GM19328 (cell line): ENCODE measurements around the gene CPPED1.
"Not testable (repeated sequence)": the region's sequence is repeated elsewhere in the genome, so short reads cannot be mapped to it uniquely, and the experiment has no call there.

ENCODE experiments used
- ATAC-seq: cut with Tn5 transposase; IDR thresholded peaks from one replicate; pipeline ENCODE4 v1.9.1; 2021; ENCODE audit warnings: mild to moderate bottlenecking, moderate library complexity; ENCODE audit not compliant: unreplicated experiment

CPPED1 gene

DNA sequence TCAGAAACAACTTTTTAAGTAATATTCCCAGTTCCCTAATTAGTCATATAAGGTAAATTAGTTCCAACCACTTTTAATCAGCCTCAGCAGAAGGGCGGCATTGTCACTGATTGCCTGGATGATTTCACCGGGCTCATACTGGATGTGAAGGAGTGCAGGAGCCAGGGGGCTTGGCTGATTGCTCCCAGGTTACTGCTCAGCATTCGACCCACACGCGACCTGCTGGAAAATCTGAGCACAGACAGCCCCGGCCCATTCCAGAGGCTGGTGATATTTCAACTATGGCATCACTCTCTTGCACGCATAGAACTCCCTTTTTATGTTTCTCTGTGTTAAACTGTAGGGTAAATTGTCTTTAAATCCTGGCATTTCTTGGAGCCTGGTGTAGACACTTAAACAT, 34.2 kb downstream of the CPPED1 start:
- no peak for ATAC-seq

DNA sequence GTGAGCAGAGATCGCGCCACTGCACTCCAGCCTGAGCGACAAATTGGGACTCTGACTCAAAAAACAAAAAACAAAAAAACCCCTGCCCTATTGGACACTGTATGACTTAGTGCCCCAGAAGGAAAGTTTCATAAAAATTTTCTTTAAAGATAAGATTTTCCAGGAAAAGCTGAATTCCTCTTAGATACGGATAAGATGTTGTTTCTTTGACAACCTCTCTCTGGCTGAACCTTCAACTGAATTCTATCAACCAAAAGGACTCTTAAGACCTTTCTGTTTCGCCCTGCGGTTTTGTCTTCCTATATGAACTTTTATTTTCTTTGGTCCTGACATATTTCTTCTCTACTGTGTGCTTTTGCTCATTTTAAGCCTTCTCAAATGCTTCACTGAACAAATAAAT, 35.8 kb downstream of the CPPED1 start:
- no peak for ATAC-seq

DNA sequence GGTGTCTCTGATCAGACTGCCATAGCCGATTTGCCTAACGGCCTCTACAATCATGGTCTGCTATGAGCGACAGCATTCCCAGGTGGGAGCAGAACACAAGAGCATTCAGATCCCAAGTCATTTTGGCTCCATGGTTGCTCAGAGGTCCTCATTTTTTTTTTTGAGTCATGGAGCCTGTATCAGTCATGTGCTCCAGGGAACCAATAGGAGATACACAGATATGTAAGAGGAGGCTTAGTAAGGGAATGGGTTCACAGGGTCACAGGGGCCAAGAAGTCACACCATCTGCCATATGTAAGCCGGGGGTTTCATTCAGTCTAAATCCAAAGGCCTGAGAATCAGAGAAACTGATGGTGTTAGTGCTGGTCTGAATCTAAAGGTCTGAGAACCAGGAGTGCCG, 36.8 kb downstream of the CPPED1 start:
- no peak for ATAC-seq

DNA sequence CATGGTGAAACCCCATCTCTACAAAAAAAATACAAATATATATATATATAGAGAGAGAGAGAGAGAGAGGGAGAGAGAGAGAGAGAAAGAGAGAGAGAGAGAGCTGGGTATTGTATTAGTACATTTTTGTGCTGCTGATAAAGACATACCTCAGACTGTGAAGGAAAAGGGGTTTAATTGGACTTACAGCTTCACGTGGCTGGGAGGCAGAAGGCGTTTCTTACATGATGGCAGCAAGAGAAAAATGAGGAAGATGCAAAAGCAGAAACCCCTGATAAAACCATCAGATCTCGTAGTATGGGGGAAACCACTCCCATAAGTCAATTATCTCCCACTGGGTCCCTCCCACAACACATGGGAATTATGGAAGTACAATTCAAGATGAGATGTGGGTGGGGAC, 37.5 kb downstream of the CPPED1 start:
- not testable (repeated sequence) for ATAC-seq

DNA sequence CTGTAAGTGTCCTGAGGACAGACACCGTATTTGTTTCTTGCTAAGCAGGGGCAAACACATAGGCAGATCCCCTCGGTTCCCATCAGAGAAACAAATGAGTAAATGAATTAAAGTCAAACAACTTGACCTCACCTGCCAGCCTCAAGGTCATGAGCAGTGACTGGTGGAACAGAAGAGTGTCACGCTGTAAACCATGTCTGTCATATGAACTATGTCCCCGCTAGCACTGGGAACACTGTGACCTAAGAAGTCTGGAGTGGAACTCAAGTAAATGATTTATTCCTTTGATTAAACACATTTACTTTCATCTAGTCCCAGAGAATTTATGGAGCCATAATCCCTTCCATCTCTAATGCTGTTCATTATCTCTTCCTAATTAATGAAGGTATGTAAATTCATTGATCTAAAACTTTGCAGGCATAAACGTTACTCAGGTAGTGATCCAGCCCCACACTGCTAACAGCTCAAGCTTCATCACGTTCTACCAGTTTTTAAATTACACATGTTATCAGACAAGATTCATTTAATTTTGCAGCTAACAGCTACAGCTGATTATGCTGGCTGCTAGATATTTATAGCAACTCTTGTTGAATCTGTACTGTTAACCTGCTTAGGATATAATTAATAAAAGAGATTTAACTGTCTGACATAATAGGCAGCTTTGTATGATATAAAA, 38.7 kb downstream of the CPPED1 start:
- no peak for ATAC-seq

DNA sequence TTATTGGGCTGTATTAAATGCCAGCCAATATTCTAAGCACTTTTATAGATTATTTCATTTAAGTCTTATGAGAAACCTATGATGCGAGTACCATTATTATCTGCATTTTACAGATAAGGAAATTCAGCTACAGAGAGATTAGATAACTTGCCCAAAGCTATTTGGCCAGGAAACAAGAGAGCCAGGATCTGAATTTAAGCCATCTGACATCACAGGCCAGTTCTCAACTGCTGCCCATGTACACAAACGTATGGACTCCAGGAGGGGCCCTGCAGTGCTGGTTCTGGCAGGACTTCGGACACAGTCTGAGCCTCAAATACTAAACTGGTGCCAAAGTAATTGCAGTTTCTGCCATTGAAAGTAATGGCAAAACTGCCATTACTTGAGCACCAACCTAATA, 40.2 kb downstream of the CPPED1 start:
- no peak for ATAC-seq

DNA sequence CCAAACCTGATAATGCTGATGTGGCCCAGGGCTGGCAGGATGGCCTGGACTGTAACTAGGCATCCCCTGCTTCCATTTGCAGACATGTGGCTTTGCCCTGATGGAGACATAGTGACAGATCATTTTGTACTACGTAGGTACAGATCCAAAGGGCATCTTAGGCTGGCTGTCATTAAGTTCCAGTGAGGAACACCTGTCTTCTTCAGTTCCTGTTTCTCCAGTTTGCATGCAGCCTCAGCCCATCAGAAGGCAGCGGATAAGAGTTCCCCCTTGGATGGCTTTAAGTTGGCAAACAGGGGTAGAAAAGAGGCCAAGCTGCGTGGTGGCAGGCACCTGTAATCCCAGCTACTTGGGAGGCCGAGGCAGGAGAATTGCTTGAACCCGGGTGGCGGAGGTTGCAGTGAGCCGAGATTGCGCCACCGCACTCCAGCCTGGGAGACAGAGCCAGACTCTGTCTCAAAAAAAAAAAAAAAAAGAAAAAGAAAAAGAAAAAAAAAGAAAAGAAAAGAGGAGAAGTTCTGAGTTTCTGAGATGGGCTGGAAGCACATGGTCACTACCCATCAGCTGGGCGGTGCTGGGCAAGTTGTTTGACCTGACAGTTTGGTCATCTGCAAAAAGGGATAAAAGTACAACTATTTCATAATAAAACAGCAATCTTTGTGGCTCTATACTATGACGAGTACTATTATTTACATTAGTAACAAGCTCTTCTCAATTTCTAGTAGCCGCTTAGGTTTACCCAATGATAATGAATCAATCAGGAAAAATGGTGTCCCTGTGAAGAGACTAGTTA, 42.7 kb downstream of the CPPED1 start:
- ATAC-seq: no peak

DNA sequence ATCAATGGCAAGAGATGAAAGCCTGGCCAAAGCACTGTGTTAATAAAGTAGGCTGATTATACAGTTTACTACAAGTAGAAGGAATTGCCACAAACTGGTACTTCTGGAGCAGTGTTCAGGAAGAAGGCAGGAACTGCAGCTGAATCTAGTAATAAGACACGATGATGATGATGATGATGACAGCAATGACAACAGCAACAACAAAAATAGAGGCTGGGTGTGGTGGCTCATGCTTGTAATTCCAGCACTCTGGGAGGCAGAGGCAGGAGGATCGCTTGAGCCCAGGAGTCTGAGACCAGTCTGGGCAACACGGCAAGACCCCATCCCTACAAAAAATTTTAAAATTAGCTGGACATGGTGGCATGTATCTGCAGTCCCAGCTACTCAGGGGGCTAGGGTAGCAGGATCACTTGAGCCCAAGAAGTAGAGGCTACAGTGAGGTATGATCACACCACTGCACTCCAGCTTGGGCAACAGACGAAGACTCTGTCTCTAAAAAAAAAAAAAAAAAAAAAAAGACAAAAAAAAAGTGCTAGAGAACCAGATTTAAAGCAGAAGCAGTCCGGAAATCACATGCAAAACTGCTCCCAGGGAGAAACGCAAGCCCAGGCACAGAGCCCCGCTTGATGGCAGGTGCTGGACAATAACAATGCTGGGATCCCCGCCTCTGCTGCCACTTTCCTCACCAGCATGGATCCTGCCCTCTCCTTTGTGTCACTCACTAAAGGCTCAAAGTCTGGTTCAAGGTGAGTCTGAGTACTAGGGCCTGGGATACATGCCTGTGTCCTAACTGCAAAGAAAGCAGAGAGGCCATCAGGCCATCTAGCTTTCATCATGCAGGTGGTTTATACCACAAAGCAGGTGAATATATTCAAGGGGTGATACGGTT, 44.8 kb downstream of the CPPED1 start:
- ATAC-seq: no peak

DNA sequence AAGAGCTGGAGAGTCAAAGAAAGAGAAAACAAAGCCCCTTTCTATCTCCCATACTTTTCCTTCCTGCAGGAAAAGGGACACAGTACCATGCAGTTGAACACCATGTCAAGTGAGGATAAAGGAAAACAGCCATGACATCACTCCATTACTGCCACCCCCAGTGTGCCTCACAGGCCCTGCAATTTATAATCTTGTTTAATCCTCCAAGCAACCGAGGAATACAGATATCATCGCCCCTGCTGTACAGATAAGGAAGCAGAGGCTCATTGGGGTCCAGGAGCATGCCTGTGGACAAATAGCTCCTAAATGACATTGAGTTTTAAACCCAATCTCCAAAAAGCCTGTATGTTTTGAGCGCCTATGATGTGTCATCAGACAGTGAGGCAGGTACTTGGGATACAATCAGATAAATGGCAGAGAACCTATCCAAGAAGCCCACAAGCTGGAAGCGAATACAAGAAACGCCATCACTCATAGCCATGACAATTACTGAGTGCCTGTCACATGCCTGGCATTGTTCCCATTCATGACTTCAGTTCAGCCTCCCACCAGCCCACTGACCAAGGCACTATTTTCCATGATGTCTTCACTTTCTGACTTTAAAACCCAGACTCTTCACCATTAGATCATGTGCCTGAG, 45.5 kb downstream of the CPPED1 start:
- ATAC-seq: no peak

DNA sequence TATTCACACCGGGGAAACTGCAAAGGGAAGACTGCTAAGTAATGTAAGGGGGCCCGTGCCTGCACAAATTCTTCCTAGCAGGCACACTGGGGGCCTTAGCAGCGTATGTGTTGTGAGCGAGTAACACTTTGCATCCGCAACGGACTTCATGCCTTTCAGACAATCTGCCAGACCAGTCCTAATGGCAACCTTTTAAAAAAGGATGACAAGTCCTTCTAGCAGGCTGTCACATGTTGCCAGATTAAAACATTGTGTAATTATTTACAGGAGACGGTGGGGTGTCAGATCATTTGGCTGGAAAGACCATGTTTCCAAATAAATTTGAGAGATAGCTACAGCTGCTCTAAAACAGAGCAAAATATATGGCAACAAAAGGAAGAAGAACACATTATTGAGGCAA, 46.1 kb downstream of the CPPED1 start:
- no peak for ATAC-seq

DNA sequence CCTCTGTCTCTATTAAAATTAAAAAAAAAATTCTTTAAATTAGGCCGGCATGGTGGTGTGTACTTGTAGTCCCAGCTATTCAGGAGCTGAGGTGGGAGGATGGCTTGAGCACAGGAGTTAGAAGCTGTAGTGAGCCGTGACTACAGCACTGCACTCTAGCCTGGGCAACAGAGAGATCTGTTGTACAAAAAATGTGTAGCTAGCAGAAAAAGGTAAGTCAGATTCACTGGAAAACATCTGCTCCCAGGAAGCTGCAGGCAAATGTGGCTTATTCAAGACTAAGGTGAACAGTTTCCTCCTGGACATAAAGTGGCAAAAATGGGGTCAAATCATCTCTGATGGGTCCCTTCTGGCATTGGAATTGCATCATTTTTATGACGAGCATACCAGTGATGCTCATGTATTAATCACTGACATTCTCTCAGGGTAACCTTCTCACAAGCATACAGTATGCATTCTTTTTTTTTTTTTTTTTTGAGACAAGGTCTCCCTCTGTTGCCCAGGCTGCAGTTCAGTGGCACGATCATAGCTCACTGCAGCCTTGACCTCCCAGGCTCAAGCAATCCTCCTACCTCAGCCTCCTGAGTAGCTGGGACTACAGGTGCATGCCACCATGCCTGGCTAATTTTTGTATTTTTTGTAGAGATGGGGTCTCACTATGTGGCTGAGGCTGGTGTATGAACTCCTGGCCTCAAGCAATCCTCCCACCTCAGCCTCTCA, 48.7 kb downstream of the CPPED1 start:
- ATAC-seq: no peak

DNA sequence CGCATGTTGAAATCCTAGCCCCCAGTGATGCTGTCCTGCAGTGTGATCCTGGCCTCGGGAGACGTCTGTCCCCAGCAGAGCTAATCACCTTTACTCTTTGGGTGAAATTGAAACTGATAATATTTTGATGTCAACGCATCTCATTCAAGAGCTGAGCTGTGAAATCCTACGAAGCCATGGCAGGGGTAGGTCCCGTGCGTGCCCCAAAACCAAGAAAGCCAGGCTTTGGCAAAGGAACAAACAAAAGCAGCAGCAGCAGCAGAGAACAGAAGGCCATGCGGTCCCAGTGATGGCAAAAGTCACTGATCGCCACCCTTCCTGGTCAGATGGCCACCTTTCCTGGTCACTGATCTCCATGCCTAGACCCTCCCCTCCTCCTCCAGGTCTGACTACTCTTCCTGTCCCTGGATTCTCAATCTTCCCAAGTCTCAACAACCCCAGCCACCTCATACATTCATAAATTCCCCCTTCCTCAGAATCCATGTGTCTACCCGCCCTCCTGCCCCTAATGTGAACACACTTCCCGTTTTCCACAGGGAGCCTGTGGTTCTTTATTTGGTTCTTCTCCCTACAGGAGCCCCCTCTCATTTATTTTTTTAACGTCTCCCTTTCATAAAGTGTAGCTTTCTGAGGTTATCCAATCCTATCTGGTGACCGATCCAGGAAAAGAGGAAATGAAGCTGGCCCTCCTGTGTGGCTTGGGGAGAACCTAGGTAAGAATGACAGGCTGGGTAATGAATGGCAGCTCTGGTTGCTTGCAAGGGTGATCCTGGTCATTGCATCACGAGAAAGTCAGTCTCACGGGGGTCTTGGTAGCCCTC, 50.3 kb downstream of the CPPED1 start:
- ATAC-seq: no peak

DNA sequence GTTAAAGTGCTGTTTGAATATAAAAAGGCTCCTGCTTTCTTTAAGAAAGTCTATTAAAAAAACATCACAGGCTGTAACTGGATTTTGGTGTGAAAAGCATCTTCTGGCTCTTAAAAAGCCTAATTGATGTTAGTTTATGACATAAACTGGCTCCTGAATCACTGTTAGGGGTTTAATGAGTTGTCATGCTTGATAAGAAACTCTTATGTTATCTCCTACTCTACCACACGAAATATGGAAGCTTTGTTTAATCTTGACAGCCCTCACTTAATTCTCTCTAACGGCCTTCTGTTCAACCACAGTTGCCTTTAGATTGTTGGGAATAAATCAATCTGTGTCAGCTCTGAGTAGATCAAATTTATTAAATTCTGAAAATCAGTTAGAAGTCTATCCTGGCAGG, 51.5 kb downstream of the CPPED1 start:
- ATAC-seq: no peak

DNA sequence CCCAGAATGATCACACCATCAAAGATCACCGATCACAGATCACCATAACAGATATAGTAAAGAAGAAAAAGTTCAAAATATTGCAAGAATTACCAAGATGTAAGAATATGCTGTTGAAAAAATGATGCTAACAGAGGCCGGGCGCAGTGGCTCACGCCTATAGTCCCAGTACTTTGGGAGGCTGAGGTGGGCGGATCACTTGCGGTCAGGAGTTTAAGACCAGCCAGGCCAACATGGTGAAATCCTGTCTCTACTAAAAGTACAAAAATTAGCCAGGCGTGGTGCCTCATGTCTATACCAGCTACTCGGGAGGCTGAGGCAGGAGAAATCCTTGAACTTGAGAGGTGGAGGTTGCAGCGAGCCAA, 53.2 kb downstream of the CPPED1 start:
- ATAC-seq: no peak

DNA sequence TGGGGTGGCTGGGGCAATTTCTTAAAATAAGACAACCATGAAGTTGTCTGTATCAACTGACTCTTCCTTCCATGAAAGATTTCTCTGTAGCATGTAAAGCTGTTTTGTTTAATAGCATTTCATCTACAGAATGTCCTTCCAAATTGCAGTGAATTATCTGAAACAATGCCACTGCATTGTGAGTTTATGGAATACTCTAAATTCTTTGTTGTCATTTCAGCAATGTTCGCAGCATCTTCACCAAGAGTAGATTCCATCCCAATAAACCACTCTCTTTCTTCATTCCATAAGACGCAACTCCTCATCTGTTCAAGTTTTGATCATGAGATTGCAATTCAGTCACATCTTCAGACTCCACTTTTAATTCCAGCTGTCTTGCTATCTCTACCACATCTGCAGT, 54.6 kb downstream of the CPPED1 start:
- no peak for ATAC-seq

DNA sequence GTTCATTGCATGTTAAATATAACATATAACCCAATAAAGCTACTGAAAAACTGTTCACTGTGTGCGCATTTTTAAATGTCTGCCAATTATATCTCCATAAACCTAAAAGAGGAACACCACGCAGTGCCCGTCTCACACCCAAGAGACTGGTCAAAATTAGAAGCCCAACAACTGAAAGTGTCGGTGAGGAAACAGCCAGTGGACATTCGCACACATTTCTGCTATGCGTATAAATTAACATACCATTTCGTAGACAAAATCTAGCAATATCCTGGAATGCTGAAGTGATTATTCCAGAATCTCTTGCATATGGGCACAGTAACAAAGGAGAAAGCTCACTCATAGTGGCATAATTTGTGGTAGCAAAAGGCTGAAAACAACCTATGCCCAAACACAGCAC, 55.9 kb downstream of the CPPED1 start:
- no peak for ATAC-seq

DNA sequence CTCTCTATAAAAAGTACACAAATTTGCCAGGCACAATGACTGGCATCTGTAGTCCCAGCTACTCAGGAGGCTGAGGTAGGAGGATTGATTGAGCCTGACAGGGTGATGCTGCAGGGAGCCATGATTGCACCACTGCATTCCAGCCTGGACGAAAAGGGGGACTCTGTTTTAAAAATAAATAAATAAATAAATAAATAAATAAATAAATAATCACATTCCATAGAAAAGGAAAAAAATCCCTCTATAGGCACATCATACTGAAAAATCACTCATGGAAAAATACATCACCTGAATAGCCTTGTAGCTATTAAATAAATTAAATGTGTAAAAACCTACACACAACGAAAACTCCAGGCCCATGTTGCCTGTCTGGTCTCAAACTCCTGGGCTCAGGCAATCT, 56.4 kb downstream of the CPPED1 start:
- no peak for ATAC-seq

DNA sequence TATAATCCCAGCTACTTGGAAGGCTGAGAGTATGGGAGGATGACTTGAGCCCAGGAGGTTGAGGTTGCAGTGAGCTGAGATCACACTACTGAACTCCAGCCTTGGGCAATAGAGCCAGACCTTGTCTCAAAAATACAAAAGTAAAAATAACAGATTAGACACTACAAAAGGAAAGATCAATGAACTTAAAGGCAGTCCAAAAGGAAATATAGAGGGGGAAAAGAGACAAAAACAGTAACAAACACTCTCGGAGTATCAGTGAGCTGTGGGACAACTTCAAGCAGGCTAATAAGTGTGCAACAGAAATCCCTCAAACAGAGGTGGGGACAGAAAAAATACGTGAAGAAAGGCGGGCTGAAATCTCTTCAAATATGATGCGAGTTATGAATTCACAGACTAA, 58.8 kb downstream of the CPPED1 start:
- ATAC-seq: no peak

DNA sequence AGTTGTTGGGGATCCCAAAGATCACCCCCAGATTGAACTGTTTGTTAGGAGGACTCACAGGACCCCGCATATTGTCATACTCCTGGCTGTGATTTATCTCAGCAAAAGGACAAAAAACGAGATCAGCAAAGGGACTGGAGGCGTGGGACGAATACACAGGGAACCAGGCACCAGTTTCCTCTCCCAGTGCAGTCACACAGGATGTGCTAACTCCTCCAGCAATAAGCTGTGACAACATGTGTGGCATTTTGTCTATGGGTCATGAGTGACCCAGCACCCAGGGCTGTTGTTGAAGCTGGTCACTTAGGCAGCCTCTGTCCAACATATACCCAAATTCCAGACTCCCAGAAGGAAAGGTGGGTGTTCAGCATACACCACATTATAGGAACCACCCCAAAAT, 60.9 kb downstream of the CPPED1 start:
- ATAC-seq: no peak
